ENCODE results near the gene TADA2B.

GRCh38 chr4:7103607-7104365, 60.6 kb downstream of the TADA2B start:
- no peak for TF ChIP-seq CTCF (conservative IDR thresholded peaks at IDR 0.05; ENCODE audit: low read depth in 2 of 2)
- no peak for TF ChIP-seq STAT1 (IDR thresholded peaks at IDR 0.05; ENCODE audit: unreplicated experiment)
- TF ChIP-seq EZH2 (IDR thresholded peaks at IDR 0.05; ENCODE audit: low read depth, unreplicated experiment) = no peak
- TF ChIP-seq POLR2AphosphoS5 (IDR thresholded peaks at IDR 0.05; ENCODE audit: low read depth) = no peak
- TF ChIP-seq REST (IDR thresholded peaks at IDR 0.05; ENCODE audit: unreplicated experiment) = no peak
- TF ChIP-seq EZH2phosphoT487 (IDR thresholded peaks at IDR 0.05; ENCODE audit: unreplicated experiment) = no peak
- TF ChIP-seq CREB1 (CRISPR knock-in tag; IDR thresholded peaks at IDR 0.05; ENCODE audit: low read depth) = no peak
- TF ChIP-seq, protein P1, sequence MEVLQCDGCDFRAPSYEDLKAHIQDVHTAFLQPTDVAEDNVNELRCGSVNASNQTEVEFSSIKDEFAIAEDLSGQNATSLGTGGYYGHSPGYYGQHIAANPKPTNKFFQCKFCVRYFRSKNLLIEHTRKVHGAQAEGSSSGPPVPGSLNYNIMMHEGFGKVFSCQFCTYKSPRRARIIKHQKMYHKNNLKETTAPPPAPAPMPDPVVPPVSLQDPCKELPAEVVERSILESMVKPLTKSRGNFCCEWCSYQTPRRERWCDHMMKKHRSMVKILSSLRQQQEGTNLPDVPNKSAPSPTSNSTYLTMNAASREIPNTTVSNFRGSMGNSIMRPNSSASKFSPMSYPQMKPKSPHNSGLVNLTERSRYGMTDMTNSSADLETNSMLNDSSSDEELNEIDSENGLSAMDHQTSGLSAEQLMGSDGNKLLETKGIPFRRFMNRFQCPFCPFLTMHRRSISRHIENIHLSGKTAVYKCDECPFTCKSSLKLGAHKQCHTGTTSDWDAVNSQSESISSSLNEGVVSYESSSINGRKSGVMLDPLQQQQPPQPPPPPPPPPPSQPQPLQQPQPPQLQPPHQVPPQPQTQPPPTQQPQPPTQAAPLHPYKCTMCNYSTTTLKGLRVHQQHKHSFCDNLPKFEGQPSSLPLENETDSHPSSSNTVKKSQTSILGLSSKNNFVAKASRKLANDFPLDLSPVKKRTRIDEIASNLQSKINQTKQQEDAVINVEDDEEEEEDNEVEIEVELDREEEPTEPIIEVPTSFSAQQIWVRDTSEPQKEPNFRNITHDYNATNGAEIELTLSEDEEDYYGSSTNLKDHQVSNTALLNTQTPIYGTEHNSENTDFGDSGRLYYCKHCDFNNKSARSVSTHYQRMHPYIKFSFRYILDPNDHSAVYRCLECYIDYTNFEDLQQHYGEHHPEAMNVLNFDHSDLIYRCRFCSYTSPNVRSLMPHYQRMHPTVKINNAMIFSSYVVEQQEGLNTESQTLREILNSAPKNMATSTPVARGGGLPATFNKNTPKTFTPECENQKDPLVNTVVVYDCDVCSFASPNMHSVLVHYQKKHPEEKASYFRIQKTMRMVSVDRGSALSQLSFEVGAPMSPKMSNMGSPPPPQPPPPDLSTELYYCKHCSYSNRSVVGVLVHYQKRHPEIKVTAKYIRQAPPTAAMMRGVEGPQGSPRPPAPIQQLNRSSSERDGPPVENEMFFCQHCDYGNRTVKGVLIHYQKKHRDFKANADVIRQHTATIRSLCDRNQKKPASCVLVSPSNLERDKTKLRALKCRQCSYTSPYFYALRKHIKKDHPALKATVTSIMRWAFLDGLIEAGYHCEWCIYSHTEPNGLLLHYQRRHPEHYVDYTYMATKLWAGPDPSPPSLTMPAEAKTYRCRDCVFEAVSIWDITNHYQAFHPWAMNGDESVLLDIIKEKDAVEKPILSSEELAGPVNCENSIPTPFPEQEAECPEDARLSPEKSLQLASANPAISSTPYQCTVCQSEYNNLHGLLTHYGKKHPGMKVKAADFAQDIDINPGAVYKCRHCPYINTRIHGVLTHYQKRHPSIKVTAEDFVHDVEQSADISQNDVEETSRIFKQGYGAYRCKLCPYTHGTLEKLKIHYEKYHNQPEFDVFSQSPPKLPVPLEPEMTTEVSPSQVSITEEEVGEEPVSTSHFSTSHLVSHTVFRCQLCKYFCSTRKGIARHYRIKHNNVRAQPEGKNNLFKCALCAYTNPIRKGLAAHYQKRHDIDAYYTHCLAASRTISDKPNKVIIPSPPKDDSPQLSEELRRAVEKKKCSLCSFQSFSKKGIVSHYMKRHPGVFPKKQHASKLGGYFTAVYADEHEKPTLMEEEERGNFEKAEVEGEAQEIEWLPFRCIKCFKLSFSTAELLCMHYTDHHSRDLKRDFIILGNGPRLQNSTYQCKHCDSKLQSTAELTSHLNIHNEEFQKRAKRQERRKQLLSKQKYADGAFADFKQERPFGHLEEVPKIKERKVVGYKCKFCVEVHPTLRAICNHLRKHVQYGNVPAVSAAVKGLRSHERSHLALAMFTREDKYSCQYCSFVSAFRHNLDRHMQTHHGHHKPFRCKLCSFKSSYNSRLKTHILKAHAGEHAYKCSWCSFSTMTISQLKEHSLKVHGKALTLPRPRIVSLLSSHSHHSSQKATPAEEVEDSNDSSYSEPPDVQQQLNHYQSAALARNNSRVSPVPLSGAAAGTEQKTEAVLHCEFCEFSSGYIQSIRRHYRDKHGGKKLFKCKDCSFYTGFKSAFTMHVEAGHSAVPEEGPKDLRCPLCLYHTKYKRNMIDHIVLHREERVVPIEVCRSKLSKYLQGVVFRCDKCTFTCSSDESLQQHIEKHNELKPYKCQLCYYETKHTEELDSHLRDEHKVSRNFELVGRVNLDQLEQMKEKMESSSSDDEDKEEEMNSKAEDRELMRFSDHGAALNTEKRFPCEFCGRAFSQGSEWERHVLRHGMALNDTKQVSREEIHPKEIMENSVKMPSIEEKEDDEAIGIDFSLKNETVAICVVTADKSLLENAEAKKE (CRISPR knock-in tag; IDR thresholded peaks at IDR 0.05) = no peak
- TF ChIP-seq ZNF331 (CRISPR knock-in tag; IDR thresholded peaks at IDR 0.05; ENCODE audit: low read depth) = no peak
- no peak for TF ChIP-seq JUNB (IDR thresholded peaks at IDR 0.05; ENCODE audit: unreplicated experiment)
- no peak for TF ChIP-seq ZNF114 (CRISPR knock-in tag; IDR thresholded peaks at IDR 0.05)
- TF ChIP-seq NANOG (IDR thresholded peaks at IDR 0.05; ENCODE audit: borderline replicate concordance) = no peak
- TF ChIP-seq ETS1 (IDR thresholded peaks at IDR 0.05) = no peak

Data from GM23338 (cell line).